Thymus (tissue), 11 donors: ENCODE data around the gene SLC22A31. TPM values are rescaled to one million over a fixed set of nuclear protein-coding genes. Genes with fewer than 3 reads are reported as not detected.
"Not testable (repeated sequence)": the region's sequence is repeated elsewhere in the genome, so short reads cannot be mapped to it uniquely, and the experiment has no call there.

ENCODE experiments used
- DNase-seq, 9 donors: peaks; one replicate each; pipeline ENCODE4 v3.0.0-alpha.2; 2013; ENCODE audit warnings: low spot score in 9 of 9, low read depth in 6 of 9, missing footprints in 1 of 9
- H3K27ac ChIP-seq, 2 donors: one replicate each; pipeline ENCODE4 v1.5.1; 2013; ENCODE audit warnings: control low read depth in 1 of 2, low read depth in 1 of 2, low read length in 1 of 2, mild to moderate bottlenecking in 1 of 2, moderate library complexity in 1 of 2
- H3K27me3 ChIP-seq, 2 donors: one replicate each; pipeline ENCODE4 v1.5.1; 2013; ENCODE audit warnings: low read length in 1 of 2; ENCODE audit not compliant: control insufficient read depth in 2 of 2, insufficient read depth in 1 of 2
- H3K36me3 ChIP-seq, 2 donors: one replicate each; pipeline ENCODE4 v1.5.1; 2013; ENCODE audit warnings: low read length in 1 of 2, mild to moderate bottlenecking in 1 of 2, moderate library complexity in 1 of 2; ENCODE audit not compliant: control insufficient read depth in 2 of 2, insufficient read depth in 2 of 2
- H3K4me1 ChIP-seq, 2 donors: one replicate each; pipeline ENCODE4 v1.5.1; 2013; ENCODE audit warnings: low read length in 2 of 2; ENCODE audit not compliant: control insufficient read depth in 2 of 2, insufficient read depth in 2 of 2
- H3K4me3 ChIP-seq, 2 donors: one replicate each; pipeline ENCODE4 v1.5.1; 2013; ENCODE audit warnings: low read length in 2 of 2, control low read depth in 1 of 2, mild to moderate bottlenecking in 1 of 2
- H3K9me3 ChIP-seq, 2 donors: one replicate each; pipeline ENCODE4 v1.5.1; 2013; ENCODE audit warnings: low read length in 1 of 2, mild to moderate bottlenecking in 1 of 2; ENCODE audit not compliant: control insufficient read depth in 2 of 2, insufficient read depth in 1 of 2
- WGBS: extraction: QIAGEN DNeasy Blood & Tissue Kit; methylation state at CpG from one replicate; pipeline ENCODE4 v1.1.7; 2013; 5-methylcytosine and 5-hydroxymethylcytosine counted together
- polyA plus RNA-seq: library from polyadenylated mRNA; stranded (reverse); fragments of 200-250 nt; gene quantifications from one replicate; pipeline ENCODE4 v1.2.3, GENCODE V29; 2013
- total RNA-seq: library from RNA; stranded (reverse); fragments of 120-200 nt; gene quantifications from one replicate; pipeline ENCODE4 v1.2.4, GENCODE V29; 2013
- donor health status: healthy.

SLC22A31 gene
- total and polyA plus RNA-seq, 2 donors = 0.33 to 0.94 TPM

DNA sequence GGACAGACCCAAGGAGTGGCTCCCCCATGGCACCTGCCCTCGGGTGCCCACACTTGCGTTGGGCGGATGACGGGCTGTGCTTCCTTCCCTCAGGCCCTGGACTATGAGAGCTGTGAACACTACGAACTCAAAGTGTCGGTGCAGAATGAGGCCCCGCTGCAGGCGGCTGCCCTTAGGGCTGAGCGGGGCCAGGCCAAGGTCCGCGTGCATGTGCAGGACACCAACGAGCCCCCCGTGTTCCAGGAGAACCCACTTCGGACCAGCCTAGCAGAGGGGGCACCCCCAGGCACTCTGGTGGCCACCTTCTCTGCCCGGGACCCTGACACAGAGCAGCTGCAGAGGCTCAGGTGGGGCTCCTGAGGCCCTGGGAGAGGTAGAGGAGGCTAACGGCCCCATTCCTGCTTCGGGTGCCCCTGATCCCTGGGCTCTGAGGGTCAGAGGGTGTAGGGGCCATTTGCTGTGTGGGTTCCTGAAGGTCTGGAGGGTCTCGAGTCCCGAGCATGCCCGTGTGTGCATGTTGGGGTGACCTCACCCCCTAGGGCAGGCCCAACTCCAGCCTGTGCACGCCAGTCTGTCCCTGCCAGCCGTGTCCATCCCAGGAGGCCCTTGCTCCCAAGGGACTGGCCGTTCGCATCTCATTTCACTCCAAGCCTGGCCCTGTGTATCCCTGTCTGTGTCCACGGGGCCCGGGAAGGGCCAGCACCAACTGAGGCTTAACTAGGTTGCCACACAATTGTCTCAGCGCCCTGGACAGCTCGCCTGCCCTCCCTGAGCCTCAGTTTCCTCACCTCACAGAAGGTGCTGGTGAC, 10.0 kb downstream of the SLC22A31 start:
- Histone ChIP-seq H3K27me3 (peaks cover 23 to 57% of the 10 kb centered on the region in 2 donors), H3K4me1 (no peaks in the 10 kb centered on the region), H3K36me3 (no peaks in the 10 kb centered on the region), H3K27ac (no peak overlapping the region), H3K9me3 (peaks cover 1 to 5% of the 10 kb centered on the region in 2 donors), H3K4me3 (no peak overlapping the region)
- no peak for DNase-seq
- 77% methylated on average over 28 of the region's 28 CpGs for WGBS

DNA sequence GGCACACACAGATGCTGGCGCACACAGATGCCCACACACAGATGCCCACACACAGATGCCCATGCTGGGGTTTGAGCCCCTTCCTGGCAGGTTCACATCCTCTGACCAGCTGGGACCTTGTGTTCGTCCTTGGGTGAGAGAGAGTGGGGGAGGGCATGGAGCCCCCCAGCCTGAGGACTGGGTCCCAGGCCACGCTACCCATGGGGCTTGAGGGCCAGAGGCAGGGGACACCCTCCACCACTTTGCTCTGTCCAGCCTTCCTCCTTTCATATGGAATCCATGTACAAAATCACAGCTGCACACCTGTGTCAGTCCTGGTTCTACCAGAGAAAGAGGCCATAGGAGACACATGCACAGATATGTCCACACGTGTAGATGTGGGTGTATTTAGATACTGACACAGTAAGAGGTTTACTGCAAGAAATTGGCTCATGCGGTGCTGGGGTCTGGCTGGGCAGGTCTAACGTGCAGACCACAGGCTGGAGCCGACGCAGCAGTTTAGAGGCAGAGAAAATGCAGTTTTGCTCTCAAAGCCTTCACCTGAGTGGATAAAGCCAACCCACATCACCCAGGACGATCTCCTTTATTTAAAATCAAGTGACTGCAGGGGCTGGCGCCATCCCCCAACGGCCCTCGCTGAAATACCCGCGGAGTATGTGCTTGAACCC, 10.8 kb downstream of the SLC22A31 start:
- 73% methylated on average over 14 of the region's 14 CpGs for WGBS
- H3K9me3 ChIP-seq = peaks cover 1 to 5% of the 10 kb centered on the region in 2 donors
- no peaks in the 10 kb centered on the region for H3K36me3 ChIP-seq
- H3K4me3 ChIP-seq = no peak overlapping the region
- peaks cover 23 to 57% of the 10 kb centered on the region in 2 donors for H3K27me3 ChIP-seq
- no peaks in the 10 kb centered on the region for H3K4me1 ChIP-seq
- DNase-seq = no peak
- H3K27ac ChIP-seq = no peak overlapping the region

- not testable (repeated sequence) for H3K4me1 ChIP-seq, H3K36me3 ChIP-seq, H3K27ac ChIP-seq, DNase-seq, H3K9me3 ChIP-seq, H3K4me3 ChIP-seq
- WGBS = 97% methylated on average over 25 of the region's 25 CpGs
- H3K27me3 ChIP-seq = peaks cover 21 to 57% of the 10 kb centered on the region in 2 donors
These were observed 11.6 kb downstream of the SLC22A31 start for GRCh38 chr16:89188471-89189357.

DNA sequence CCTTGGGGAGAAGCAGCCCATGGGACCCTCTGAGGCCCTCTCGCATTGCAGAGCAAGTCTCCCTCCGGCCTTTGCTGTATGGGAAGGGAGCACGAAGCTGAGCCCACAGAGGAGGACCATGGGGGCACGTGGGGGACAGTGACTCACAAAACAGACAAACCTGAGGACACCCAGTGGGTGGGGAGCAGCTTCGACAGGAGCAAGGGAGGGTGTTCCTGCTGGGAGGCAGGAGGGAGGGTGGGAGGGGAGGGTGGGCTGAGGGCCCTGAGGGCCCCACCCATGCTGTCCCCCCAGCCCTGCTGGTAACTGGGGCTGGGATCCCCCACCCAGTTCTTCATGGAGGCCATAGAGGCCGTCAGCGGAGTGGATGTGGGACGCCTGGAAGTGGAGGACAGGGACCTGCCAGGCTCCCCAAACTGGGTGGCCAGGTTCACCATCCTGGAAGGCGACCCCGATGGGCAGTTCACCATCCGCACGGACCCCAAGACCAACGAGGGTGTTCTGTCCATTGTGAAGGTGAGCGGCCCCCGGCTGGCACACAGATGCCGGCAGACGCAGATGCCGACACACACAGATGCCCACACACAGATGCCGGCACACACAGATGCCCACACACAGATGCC, 12.5 kb downstream of the SLC22A31 start:
- DNase-seq = no peak
- no peaks in the 10 kb centered on the region for H3K4me1 ChIP-seq
- peaks cover 16 to 58% of the 10 kb centered on the region in 2 donors for H3K27me3 ChIP-seq
- H3K27ac ChIP-seq = no peak overlapping the region
- no peaks in the 10 kb centered on the region for H3K36me3 ChIP-seq
- 76% methylated on average over 19 of the region's 19 CpGs for WGBS
- peaks cover 1 to 5% of the 10 kb centered on the region in 2 donors for H3K9me3 ChIP-seq
- no peak overlapping the region for H3K4me3 ChIP-seq

DNA sequence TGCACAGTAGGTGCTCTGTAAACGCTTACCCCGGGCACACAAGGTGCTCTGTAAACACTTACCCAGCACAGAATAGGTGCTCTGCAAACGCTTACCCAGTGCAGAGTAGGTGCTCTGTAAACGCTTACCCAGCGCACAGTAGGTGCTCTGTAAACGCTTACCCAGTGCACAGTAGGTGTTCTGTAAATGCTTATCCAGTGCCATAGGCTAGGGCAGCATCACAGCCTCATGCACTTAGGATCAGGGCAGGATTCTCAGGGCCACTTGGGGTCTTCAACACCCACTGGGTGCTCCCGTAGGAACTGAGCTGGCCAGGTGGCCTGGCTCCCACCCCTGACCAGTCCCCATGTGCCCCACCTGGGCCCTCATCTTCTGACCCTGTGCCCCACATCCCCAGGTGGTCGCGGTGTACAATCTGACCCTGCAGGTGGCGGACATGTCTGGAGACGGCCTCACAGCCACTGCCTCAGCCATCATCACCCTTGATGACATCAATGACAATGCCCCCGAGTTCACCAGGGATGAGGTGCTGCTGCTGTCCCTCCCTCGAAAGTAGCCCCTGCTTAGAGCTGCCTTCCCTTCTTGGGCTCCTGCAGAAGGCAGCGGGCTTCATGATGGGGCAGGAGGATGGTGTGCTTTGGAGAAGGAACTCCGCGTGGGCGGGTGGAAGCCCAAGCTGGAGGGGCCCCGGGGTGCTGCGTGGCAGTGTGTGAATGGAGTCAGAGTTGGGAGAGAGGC, 13.1 kb downstream of the SLC22A31 start:
- peaks cover 1 to 5% of the 10 kb centered on the region in 2 donors for H3K9me3 ChIP-seq
- WGBS = 63% methylated on average over 19 of the region's 19 CpGs
- no peaks in the 10 kb centered on the region for H3K36me3 ChIP-seq
- DNase-seq = peak in 1 of 9 donors; percentile 47
- H3K4me3 ChIP-seq = no peak overlapping the region
- peaks cover 15 to 56% of the 10 kb centered on the region in 2 donors for H3K27me3 ChIP-seq
- H3K4me1 ChIP-seq = no peaks in the 10 kb centered on the region
- H3K27ac ChIP-seq = no peak overlapping the region

- not testable (repeated sequence) for H3K4me1 ChIP-seq, H3K27ac ChIP-seq, H3K4me3 ChIP-seq, DNase-seq, H3K9me3 ChIP-seq, H3K36me3 ChIP-seq
- peaks cover 9 to 50% of the 10 kb centered on the region in 2 donors for H3K27me3 ChIP-seq
- WGBS = 94% methylated on average over 20 of the region's 20 CpGs
These were observed 13.7 kb downstream of the SLC22A31 start for GRCh38 chr16:89186593-89187031.

GRCh38 chr16:89185887-89186592, 14.3 kb downstream of the SLC22A31 start:
- not testable (repeated sequence) for H3K4me1 ChIP-seq, H3K27ac ChIP-seq, H3K9me3 ChIP-seq, H3K4me3 ChIP-seq, H3K36me3 ChIP-seq, DNase-seq
- peaks cover 4 to 44% of the 10 kb centered on the region in 2 donors for H3K27me3 ChIP-seq
- WGBS = 96% methylated on average over 30 of the region's 30 CpGs
